H1 (cell line): ENCODE results near the gene PPP1R3F. TPM values are rescaled to one million over a fixed set of nuclear protein-coding genes. Genes with fewer than 3 reads are reported as not detected.

Experiments
- CTCF ChIA-PET: fragments of 300-600 bp; sonication (Branson Sonifier 250); formaldehyde crosslinking; loops from one replicate; lab custom pipeline; 2021; ENCODE audit not compliant: partially characterized antibody; lab: Charles Lee
- POLR2A ChIA-PET: fragments of 300-600 bp; sonication (Branson Sonifier 250); formaldehyde crosslinking; loops from one replicate; lab custom pipeline; 2021; ENCODE audit warnings: inconsistent platforms; ENCODE audit not compliant: partially characterized antibody; lab: Charles Lee
- DNase-seq, 2 experiments: peaks; one replicate each; pipeline versions ENCODE4 v3.0.0 to v3.0.0-alpha.2; 2010 to 2022; ENCODE audit warnings: low spot score in 2 of 2, low read depth in 1 of 2, mixed read lengths in 1 of 2
- FAIRE-seq: peaks from 2 replicates; lab custom pipeline; 2011; peaks lifted over from hg19 to GRCh38; lab: Jason Lieb, UNC
- H2AFZ ChIP-seq: 2 replicates; pipeline ENCODE4 v1.8.1; 2012; ENCODE audit warnings: low read length, inconsistent platforms
- H2AK5ac ChIP-seq: 2 replicates; pipeline ENCODE4 v1.6.1; 2013; ENCODE audit warnings: low read depth, low read length
- H2BK120ac ChIP-seq: replicated peaks from 2 replicates; pipeline ENCODE3; 2013; ENCODE audit warnings: low read depth, low read length, inconsistent platforms
- H2BK12ac ChIP-seq: 2 replicates; pipeline ENCODE4 v1.6.1; 2013; ENCODE audit warnings: low read depth, low read length
- H2BK15ac ChIP-seq: 2 replicates; pipeline ENCODE4 v1.6.1; 2013; ENCODE audit warnings: low read length
- H2BK20ac ChIP-seq: 2 replicates; pipeline ENCODE4 v1.6.1; 2013; ENCODE audit warnings: low read length
- H2BK5ac ChIP-seq: 2 replicates; pipeline ENCODE4 v1.6.1; 2013; ENCODE audit warnings: low read depth, low read length
- H3K14ac ChIP-seq: 2 replicates; pipeline ENCODE4 v1.6.1; 2013; ENCODE audit warnings: inconsistent platforms; ENCODE audit not compliant: insufficient read length
- H3K18ac ChIP-seq: 2 replicates; pipeline ENCODE4 v1.6.1; 2013; ENCODE audit warnings: low read length; ENCODE audit errors: extremely low read depth
- H3K23ac ChIP-seq: 2 replicates; pipeline ENCODE4 v1.6.1; 2013; ENCODE audit warnings: inconsistent platforms; ENCODE audit not compliant: insufficient read length
- H3K23me2 ChIP-seq: 2 replicates; pipeline ENCODE4 v1.6.1; 2013; ENCODE audit warnings: low read depth, low read length
- H3K27ac ChIP-seq: 2 replicates; pipeline ENCODE4 v1.6.1; 2011; ENCODE audit warnings: low read depth, low read length, inconsistent platforms
- H3K27me3 ChIP-seq, 4 experiments: replicated peaks in 1 of 4; 1 replicate in 1 of 4; 2 replicates in 3 of 4; pipeline versions ENCODE4 v1.6.1 to v1.8.1; 2011 to 2013; ENCODE audit warnings: low read length in 3 of 4, mild to moderate bottlenecking in 3 of 4, inconsistent platforms in 2 of 4, mixed read lengths in 2 of 4, moderate library complexity in 1 of 4; ENCODE audit not compliant: control insufficient read depth in 3 of 4, insufficient read depth in 3 of 4; ENCODE audit errors: extremely low read depth in 1 of 4
- H3K36me3 ChIP-seq, 4 experiments: 2 replicates each; pipeline versions ENCODE4 v1.6.1 to v1.8.1; 2011 to 2013; ENCODE audit warnings: mild to moderate bottlenecking in 4 of 4, low read length in 3 of 4, moderate library complexity in 2 of 4, control low read depth in 1 of 4, inconsistent platforms in 1 of 4; ENCODE audit not compliant: insufficient read depth in 4 of 4, control insufficient read depth in 2 of 4
- H3K4ac ChIP-seq: replicated peaks from 2 replicates; pipeline ENCODE3; 2013; ENCODE audit warnings: low read length, low read depth, mixed read lengths, inconsistent platforms; ENCODE audit not compliant: insufficient read length
- H3K4me1 ChIP-seq, 4 experiments: replicated peaks in 1 of 4; 1 replicate in 1 of 4; 2 replicates in 3 of 4; pipeline versions ENCODE4 v1.6.1 to v1.8.1; 2011 to 2013; ENCODE audit warnings: low read length in 3 of 4, inconsistent platforms in 2 of 4, mixed read lengths in 1 of 4; ENCODE audit not compliant: insufficient read depth in 4 of 4, control insufficient read depth in 3 of 4
- H3K4me2 ChIP-seq, 2 experiments: 2 replicates each; pipeline versions ENCODE4 v1.6.1 to v1.8.1; 2011 to 2013; ENCODE audit warnings: low read depth in 2 of 2, low read length in 2 of 2, control low read depth in 1 of 2, inconsistent platforms in 1 of 2, mild to moderate bottlenecking in 1 of 2; ENCODE audit not compliant: insufficient read depth in 1 of 2
- H3K4me3 ChIP-seq, 4 experiments: fragments of 200-600, 300-600 bp in 1 of 4; sonication (generic), shearing (Covaris generic), sonication (Bioruptor Twin) in 1 of 4; 2 replicates each; pipeline versions ENCODE4 v1.5.1 to v1.8.1; 2011 to 2016; ENCODE audit warnings: low read length in 4 of 4, low read depth in 3 of 4, control low read depth in 2 of 4, inconsistent platforms in 2 of 4, mild to moderate bottlenecking in 2 of 4, mixed read lengths in 1 of 4, moderate library complexity in 1 of 4; ENCODE audit not compliant: insufficient read depth in 2 of 4; ENCODE audit errors: extremely low read depth in 1 of 4
- H3K56ac ChIP-seq: replicated peaks from 2 replicates; pipeline ENCODE3; 2013; ENCODE audit warnings: low read depth, mild to moderate bottlenecking, mixed read lengths, low read length, inconsistent platforms; ENCODE audit not compliant: insufficient read length
- H3K79me1 ChIP-seq: 2 replicates; pipeline ENCODE4 v1.6.1; 2013; ENCODE audit warnings: low read depth, low read length, control low read depth
- H3K79me2 ChIP-seq, 2 experiments: 2 replicates each; pipeline versions ENCODE4 v1.6.1 to v1.8.1; 2012 to 2013; ENCODE audit warnings: low read length in 2 of 2, mild to moderate bottlenecking in 2 of 2, inconsistent platforms in 1 of 2; ENCODE audit not compliant: insufficient read depth in 2 of 2, control insufficient read depth in 1 of 2
- H3K9ac ChIP-seq, 4 experiments: replicated peaks in 1 of 4; 1 replicate in 1 of 4; 2 replicates in 3 of 4; pipeline versions ENCODE4 v1.6.1 to v1.8.1; 2011 to 2013; ENCODE audit warnings: low read depth in 3 of 4, low read length in 3 of 4, control low read depth in 2 of 4, mild to moderate bottlenecking in 2 of 4, moderate library complexity in 2 of 4, inconsistent platforms in 1 of 4; ENCODE audit errors: extremely low read depth in 1 of 4
- H3K9me3 ChIP-seq, 2 experiments: 2 replicates each; pipeline versions ENCODE4 v1.6.1 to v1.8.1; 2012 to 2013; ENCODE audit warnings: mild to moderate bottlenecking in 2 of 2, moderate library complexity in 2 of 2, control low read depth in 1 of 2, inconsistent platforms in 1 of 2, low read depth in 1 of 2, low read length in 1 of 2, mixed read lengths in 1 of 2; ENCODE audit not compliant: insufficient read depth in 2 of 2
- H4K20me1 ChIP-seq, 2 experiments: replicated peaks in 1 of 2; 2 replicates each; pipeline versions ENCODE3 to v1.8.1; 2011 to 2013; ENCODE audit warnings: inconsistent platforms in 2 of 2, low read length in 2 of 2, mild to moderate bottlenecking in 1 of 2; ENCODE audit not compliant: insufficient read depth in 2 of 2, control insufficient read depth in 1 of 2
- H4K5ac ChIP-seq: 2 replicates; pipeline ENCODE4 v1.6.1; 2013; ENCODE audit warnings: low read length, low read depth, mixed read lengths, inconsistent platforms; ENCODE audit not compliant: insufficient read length
- H4K8ac ChIP-seq: 2 replicates; pipeline ENCODE4 v1.8.0; 2013; ENCODE audit warnings: mild to moderate bottlenecking, moderate library complexity, low read length, inconsistent platforms; ENCODE audit not compliant: insufficient read depth; ENCODE audit errors: extremely low read depth
- H4K91ac ChIP-seq: replicated peaks from 2 replicates; pipeline ENCODE3; 2013; ENCODE audit warnings: low read length, mixed read lengths, inconsistent platforms; ENCODE audit not compliant: insufficient read length
- GABPA ChIP-seq: IDR thresholded peaks from 2 replicates; pipeline ENCODE4 v1.6.1; 2011; ENCODE audit warnings: mild to moderate bottlenecking, low read length, moderate library complexity, borderline replicate concordance; ENCODE audit not compliant: insufficient read depth
- WGBS, 2 experiments: shearing (Covaris generic) in 1 of 2; methylation state at CpG; one replicate each; pipeline versions ENCODE4 v1.1.6 to v1.1.7; 2013 to 2015; ENCODE audit warnings: low lambda C conversion rate in 2 of 2, mixed read lengths in 2 of 2, inconsistent platforms in 1 of 2, low coverage in 1 of 2, missing lambda C conversion rate in 1 of 2; ENCODE audit not compliant: insufficient replicate concordance in 2 of 2, insufficient coverage in 1 of 2, insufficient read length in 1 of 2; ENCODE audit errors: extremely low coverage in 1 of 2, missing lambda C conversion rate in 1 of 2; 5-methylcytosine and 5-hydroxymethylcytosine counted together
- polyA plus RNA-seq, 7 experiments: library from polyadenylated mRNA; depleted of rRNA in 3 of 7; stranded (reverse) in 5 of 7; unstranded in 2 of 7; fragments of >200 nt in 5 of 7; fragments of 200-250 nt in 2 of 7; gene quantifications; 1 replicate in 5 of 7; 2 replicates in 1 of 7; 4 replicates in 1 of 7; pipeline versions ENCODE4 v1.2.1 to v1.2.3, GENCODE V29; 2011 to 2013; ENCODE audit warnings: missing spikeins in 2 of 7, mixed read lengths in 2 of 7
- total RNA-seq: library from RNA; stranded (reverse); fragmentation: NEBNext Ultra II Directional; extraction: Animal tissue kit (Norgen Biotek cat#: 25700); gene quantifications from 2 replicates; pipeline ENCODE4 v1.2.1, GENCODE V29; 2021

PPP1R3F gene
- total and polyA plus RNA-seq, 2 of the 8 experiments (the other 6 are each of a cell fraction or from before 2014, with no cell fraction given) = 5.1 to 6.8 TPM

- no peak overlapping the region for H2BK120ac ChIP-seq
- no peak overlapping the region for H3K18ac ChIP-seq
- H2BK15ac ChIP-seq = no peak overlapping the region
- H3K14ac ChIP-seq = no peak overlapping the region
- H3K4ac ChIP-seq = no peak overlapping the region
- H2BK12ac ChIP-seq = no peak overlapping the region
- no peak overlapping the region for H2AK5ac ChIP-seq
- H2BK5ac ChIP-seq = no peak overlapping the region
- H3K9me3 ChIP-seq = no peaks in the 10 kb centered on the region
- H3K36me3 ChIP-seq = no peaks in the 10 kb centered on the region
- H3K79me1 ChIP-seq = no peaks in the 10 kb centered on the region
- no peak overlapping the region for H2AFZ ChIP-seq
- ChIA-PET POLR2A (interaction anchor here (0.6 kb wide), 1 partner anchor 879 kb away, joined by 3 read pairs; no protein-coding TSS in a partner anchor), CTCF (interaction anchor here (0.6 kb wide), 1 partner anchor 126 kb away, joined by 3 read pairs; no protein-coding TSS in a partner anchor)
- peaks cover 9% of the 10 kb centered on the region; the same call in 1 of the 2 replicates for H3K23me2 ChIP-seq
- H3K56ac ChIP-seq = no peak overlapping the region
- H3K4me2 ChIP-seq = no peak overlapping the region
- H4K20me1 ChIP-seq = no peaks in the 10 kb centered on the region
- H4K8ac ChIP-seq = no peak overlapping the region
- H3K23ac ChIP-seq = no peak overlapping the region
- no peak overlapping the region for H3K4me3 ChIP-seq
- DNase-seq = no peak
- H3K9ac ChIP-seq = no peak overlapping the region
- FAIRE-seq = no peak
- no peak for TF ChIP-seq GABPA
- H4K5ac ChIP-seq = no peak overlapping the region
- peaks cover 0 to 7% (median 3%) of the 10 kb centered on the region in 4 experiments; a peak in 2 of 7 replicates for H3K4me1 ChIP-seq
- H2BK20ac ChIP-seq = no peak overlapping the region
- H3K27me3 ChIP-seq = no peaks in the 10 kb centered on the region
- 93% methylated on average over 2 of the region's 2 CpGs; no CpG with 5 or more reads in 1 of the 2 experiments for whole genome bisulfite sequencing, 2 experiments
- no peak overlapping the region for H4K91ac ChIP-seq
- no peaks in the 10 kb centered on the region for H3K79me2 ChIP-seq
- no peak overlapping the region for H3K27ac ChIP-seq
These were observed 37.1 kb upstream of the PPP1R3F start for GRCh38 chrX:49232525-49232924.
